NCI-H1436 (cell line): ENCODE data around the gene NEAT1.

Experiments used
- DNase-seq: peaks from one replicate; lab custom pipeline; 2025; lab: John Stamatoyannopoulos, UW

NEAT1 gene

DNA sequence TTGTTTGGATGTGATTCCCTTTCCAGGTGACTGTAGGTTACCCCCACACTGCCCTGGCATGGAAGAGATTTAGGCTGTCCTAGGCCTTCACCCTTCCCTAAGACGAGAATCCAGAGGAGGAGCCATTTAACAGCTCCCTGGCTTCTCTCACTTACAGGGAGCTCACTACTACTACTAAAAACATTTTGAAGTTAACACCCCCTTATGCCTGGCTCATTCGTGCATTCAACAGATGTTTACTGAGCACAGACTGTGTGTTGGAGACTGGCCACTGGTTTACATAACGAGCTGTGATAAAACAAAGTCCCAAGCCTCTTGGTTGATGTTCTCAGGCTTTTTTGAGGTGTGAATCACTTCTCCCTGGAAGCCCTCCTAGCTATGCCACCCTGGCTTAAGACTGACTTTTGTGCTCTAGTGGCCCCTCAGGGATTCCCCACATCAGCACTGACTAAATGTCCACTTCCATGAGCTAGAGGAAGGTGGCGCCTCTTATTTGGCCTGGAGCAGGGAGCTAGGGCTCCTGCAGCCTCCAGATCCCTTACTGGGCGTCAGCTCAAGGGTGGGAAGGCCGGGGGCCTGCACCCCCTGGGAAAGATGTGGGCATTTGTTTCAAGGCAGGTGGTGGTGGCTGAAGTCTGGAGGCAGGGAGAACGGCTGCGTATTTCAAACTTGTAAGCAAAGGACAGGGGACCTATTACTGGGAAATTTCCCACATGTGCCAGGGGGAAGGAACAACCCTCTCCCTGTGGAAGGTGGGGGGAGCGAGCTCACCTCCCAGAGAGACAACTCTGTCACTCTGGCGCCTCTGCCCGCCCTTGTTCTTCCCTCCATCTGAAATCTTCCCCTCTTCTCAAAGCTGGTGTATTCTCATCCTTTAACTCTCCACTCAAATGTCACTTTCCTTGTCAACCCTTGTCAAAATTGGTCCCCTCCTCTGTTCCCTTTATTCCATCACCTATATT lies 56.9 kb downstream of the NEAT1 start:
- DNase-seq = peak; percentile 40

DNA sequence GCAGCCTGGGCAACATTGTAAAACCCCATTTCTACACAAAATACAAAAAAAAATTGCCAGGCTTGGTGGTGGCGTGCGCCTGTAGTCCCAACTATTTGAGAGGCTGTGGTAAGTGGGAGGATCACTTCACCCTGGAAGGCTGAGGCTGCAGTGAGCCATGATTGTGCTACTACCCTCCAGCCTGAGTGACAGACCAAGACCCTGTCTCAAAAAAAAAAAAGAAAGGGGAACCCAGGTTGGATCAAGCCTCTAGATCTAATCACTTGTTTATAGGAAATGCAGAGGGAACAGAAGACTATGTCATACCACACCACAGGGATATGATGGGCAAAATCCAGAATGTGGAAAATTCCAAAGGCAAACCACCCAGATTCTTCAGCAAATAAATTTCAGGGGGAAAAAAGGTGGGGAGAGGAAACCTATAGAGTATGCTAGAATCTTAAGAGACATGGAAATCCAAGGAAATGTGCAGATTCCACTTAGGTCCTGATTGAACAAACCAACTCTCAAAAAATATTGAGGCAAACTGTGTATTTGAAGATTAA lies 59.8 kb downstream of the NEAT1 start:
- no peak for DNase-seq

- DNase-seq = no peak
Measured at GRCh38 chr11:65485920-65486219, 63.3 kb downstream of the NEAT1 start.

GRCh38 chr11:65486570-65487466 lies 64.2 kb downstream of the NEAT1 start:
- DNase-seq = no peak

- DNase-seq = peak; percentile 98
Measured at GRCh38 chr11:65487467-65488272, 65.1 kb downstream of the NEAT1 start.

- DNase-seq = no peak
Measured at GRCh38 chr11:65488273-65489034, 65.9 kb downstream of the NEAT1 start.

DNA sequence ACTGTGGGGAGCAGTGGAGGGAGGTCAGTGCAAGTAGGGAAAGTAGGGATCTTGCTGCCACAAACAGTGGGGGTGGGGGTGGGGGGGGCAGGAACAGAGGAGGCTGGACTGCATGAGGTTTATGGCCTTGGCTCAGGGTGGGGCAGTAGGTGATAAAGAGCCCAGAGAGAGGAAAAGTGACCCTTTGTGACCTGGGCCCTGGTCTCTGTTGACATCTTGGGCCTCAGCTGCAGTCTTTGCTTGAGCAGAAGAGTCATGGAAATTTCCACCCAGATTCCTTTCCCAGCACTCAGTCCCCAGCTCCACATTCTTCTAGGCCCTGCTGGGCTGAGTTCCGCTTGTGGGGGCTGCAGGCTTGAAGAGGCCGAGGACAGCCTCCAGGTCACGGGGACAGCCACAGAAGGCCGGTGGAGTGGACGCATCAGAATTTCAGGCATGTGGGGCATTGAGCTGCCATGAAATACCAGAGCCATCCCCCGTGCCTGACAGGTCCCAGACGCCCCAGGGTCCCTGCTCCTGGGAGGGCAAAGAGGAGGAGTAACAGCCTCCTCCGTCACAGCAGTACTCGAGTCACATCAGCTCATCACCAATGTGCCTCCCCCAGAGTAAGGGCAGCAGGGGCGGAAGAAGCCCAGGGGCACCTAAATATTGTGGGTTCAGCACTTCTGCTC lies 66.6 kb downstream of the NEAT1 start:
- DNase-seq = no peak

- no peak for DNase-seq
Measured at GRCh38 chr11:65489706-65490320, 67.2 kb downstream of the NEAT1 start.

- DNase-seq = no peak
Measured at GRCh38 chr11:65491163-65491465, 68.5 kb downstream of the NEAT1 start.

GRCh38 chr11:65491614-65492386 lies 69.2 kb downstream of the NEAT1 start:
- peak; percentile 77 for DNase-seq

- no peak for DNase-seq
Measured at GRCh38 chr11:65492387-65492636, 69.7 kb downstream of the NEAT1 start.

DNA sequence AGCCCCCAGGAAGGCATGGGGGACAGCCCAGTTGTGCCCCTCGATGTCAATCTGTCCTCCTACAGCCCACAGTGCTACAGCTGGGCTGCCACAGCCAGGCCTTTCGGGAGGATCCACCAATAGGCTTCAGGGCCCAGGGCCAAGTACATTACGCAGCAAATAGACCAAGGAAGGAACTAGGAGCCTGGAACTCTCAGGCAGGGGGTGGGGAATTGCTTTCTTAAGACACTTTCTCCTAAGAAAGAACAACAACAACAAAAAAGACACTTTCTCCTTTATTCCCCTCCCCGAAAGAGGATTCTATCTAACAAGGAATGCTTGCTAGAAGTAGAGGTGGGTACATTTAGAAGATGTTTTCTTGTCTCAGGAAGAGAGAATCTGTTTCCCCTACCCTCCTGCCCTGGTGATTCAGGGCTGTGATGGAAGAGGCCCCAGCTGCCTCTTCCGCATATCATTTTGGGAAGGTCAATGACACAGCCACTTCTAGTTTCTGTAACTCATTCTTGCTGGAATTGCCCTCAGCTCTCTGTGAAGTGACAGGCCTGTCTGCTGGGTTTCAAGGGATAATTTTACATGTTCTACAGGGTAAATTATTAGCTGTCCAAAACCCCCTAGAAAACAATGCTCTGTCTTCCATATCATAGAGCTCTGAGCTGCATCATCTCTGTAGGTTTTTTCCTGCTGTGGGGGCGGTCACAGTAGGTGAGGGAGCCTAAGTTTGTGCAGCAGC lies 70.2 kb downstream of the NEAT1 start:
- no peak for DNase-seq

- no peak for DNase-seq
Measured at GRCh38 chr11:65493367-65494176, 71.0 kb downstream of the NEAT1 start.
